WI38 (cell line): ENCODE results near the gene B4GALT5.
"Not testable (repeated sequence)": the region's sequence is repeated elsewhere in the genome, so short reads cannot be mapped to it uniquely, and the experiment has no call there.

ENCODE experiments used
- H3K4me3 ChIP-seq: 2 replicates; pipeline ENCODE4 v1.5.1; 2011; ENCODE audit warnings: low read depth, mild to moderate bottlenecking, control low read depth, low read length
- CTCF ChIP-seq: IDR thresholded peaks from 2 replicates; pipeline ENCODE4 v1.5.1; 2012; ENCODE audit warnings: low read depth, mild to moderate bottlenecking, control low read depth, low read length

Gene B4GALT5

GRCh38 chr20:49627329-49627761, 86.3 kb downstream of the B4GALT5 start:
- TF ChIP-seq CTCF: no peak

GRCh38 chr20:49624988-49625387, 88.7 kb downstream of the B4GALT5 start:
- not testable (repeated sequence) for H3K4me3 ChIP-seq

More at GRCh38 chr20:49627329-49627761, 86.3 kb downstream of the B4GALT5 start:
- H3K4me3 ChIP-seq: no peak overlapping the region

GRCh38 chr20:49624317-49624716, 89.4 kb downstream of the B4GALT5 start:
- TF ChIP-seq CTCF: no peak

GRCh38 chr20:49622243-49622642, 91.4 kb downstream of the B4GALT5 start:
- no peak overlapping the region for H3K4me3 ChIP-seq
- no peak for TF ChIP-seq CTCF

More at GRCh38 chr20:49624317-49624716, 89.4 kb downstream of the B4GALT5 start:
- no peak overlapping the region for H3K4me3 ChIP-seq

- no peak overlapping the region for H3K4me3 ChIP-seq
- no peak for TF ChIP-seq CTCF
Measured at GRCh38 chr20:49620364-49621240, 93.1 kb downstream of the B4GALT5 start.

- TF ChIP-seq CTCF: no peak
- H3K4me3 ChIP-seq: no peak overlapping the region
Measured at GRCh38 chr20:49619113-49620048, 94.3 kb downstream of the B4GALT5 start.

- no peak overlapping the region for H3K4me3 ChIP-seq
Measured at GRCh38 chr20:49618289-49618688, 95.4 kb downstream of the B4GALT5 start.

GRCh38 chr20:49617394-49617793, 96.3 kb downstream of the B4GALT5 start:
- not testable (repeated sequence) for H3K4me3 ChIP-seq

More at GRCh38 chr20:49618289-49618688, 95.4 kb downstream of the B4GALT5 start:
- TF ChIP-seq CTCF: no peak
